Panc1 (cell line): ENCODE results near the gene NAT16. TPM values are rescaled to one million over a fixed set of nuclear protein-coding genes. Genes with fewer than 3 reads are reported as not detected.

Source experiments
- ATAC-seq: fragments of 200-7000 bp; cut with Tn5 transposase; 2 replicates; pipeline ENCODE4 v1.9.1; 2020; ENCODE audit warnings: mild to moderate bottlenecking, moderate library complexity
- BruUV-seq: library from RNA; stranded (reverse); fragments of 400-500 nt; replicated peaks from 2 replicates; lab custom pipeline; 2021; lab: Mats Ljungman, UMichigan
- CTCF ChIA-PET: fragments of 300-600 bp; sonication (Branson Sonifier 250); formaldehyde crosslinking; loops from one replicate; lab custom pipeline; 2022; ENCODE audit warnings: antibody characterized with exemption; lab: Charles Lee
- POLR2A ChIA-PET: fragments of 300-600 bp; sonication (Branson Sonifier 250); formaldehyde crosslinking; loops from one replicate; lab custom pipeline; 2022; ENCODE audit warnings: antibody characterized with exemption; lab: Charles Lee
- DNase-seq: peaks from one replicate; pipeline ENCODE4 v3.0.0-alpha.2; 2010; ENCODE audit warnings: low read depth, low spot score
- H3K27ac ChIP-seq: 2 replicates; pipeline ENCODE4 v1.5.1; 2011; ENCODE audit warnings: mild to moderate bottlenecking, low read length, inconsistent platforms
- H3K27me3 ChIP-seq: fragments of 200-500 bp; sonication (Bioruptor generic); 2 replicates; pipeline ENCODE4 v1.6.0; 2014; ENCODE audit warnings: low read length, inconsistent platforms; ENCODE audit not compliant: control insufficient read depth, insufficient read depth
- H3K36me3 ChIP-seq: fragments of 200-500 bp; sonication (Bioruptor generic); 2 replicates; pipeline ENCODE4 v1.5.1; 2014; ENCODE audit warnings: inconsistent platforms, mild to moderate bottlenecking, low read length, moderate library complexity; ENCODE audit not compliant: control insufficient read depth, insufficient read depth
- H3K4me1 ChIP-seq: 2 replicates; pipeline ENCODE4 v1.5.1; 2011; ENCODE audit warnings: inconsistent platforms, mild to moderate bottlenecking, low read length, moderate library complexity; ENCODE audit not compliant: control insufficient read depth, insufficient read depth
- H3K4me3 ChIP-seq, 2 experiments: 2 replicates each; pipeline ENCODE4 v1.5.1; 2011 to 2012; ENCODE audit warnings: low read depth in 2 of 2, low read length in 2 of 2, mild to moderate bottlenecking in 2 of 2, inconsistent platforms in 1 of 2, moderate library complexity in 1 of 2
- H3K9me3 ChIP-seq: fragments of 200-500 bp; sonication (Bioruptor generic); 2 replicates; pipeline ENCODE4 v1.5.1; 2014; ENCODE audit warnings: low read depth, mild to moderate bottlenecking, inconsistent platforms, low read length, moderate library complexity; ENCODE audit not compliant: control insufficient read depth, insufficient read depth
- POLR2AphosphoS5 ChIP-seq: IDR thresholded peaks from 2 replicates; pipeline ENCODE4 v1.6.1; 2012; ENCODE audit warnings: mild to moderate bottlenecking, low read depth, low read length, moderate library complexity
- SIN3A ChIP-seq: IDR thresholded peaks from 2 replicates; pipeline ENCODE4 v1.6.1; 2012; ENCODE audit warnings: low read depth, mild to moderate bottlenecking, low read length, moderate library complexity, borderline replicate concordance; ENCODE audit not compliant: insufficient read depth
- TCF7L2 ChIP-seq: IDR thresholded peaks from 2 replicates; pipeline ENCODE4 v1.6.1; 2011; ENCODE audit warnings: mild to moderate bottlenecking, low read depth, low read length, inconsistent platforms
- in situ Hi-C: cut with HindIII; loops from 2 replicates; pipeline ENCODE4 v1.10.0; 2016; ENCODE audit warnings: low sequenced_read_pairs, low pct_unique_long_range_greater_than_20kb
- intact Hi-C: fragments of 100-400 bp; cut with micrococcal nuclease; formaldehyde crosslinking; loops from one replicate; pipeline ENCODE4 v1.10.0; 2022; ENCODE audit not compliant: unreplicated experiment
- total RNA-seq: library from RNA; stranded (reverse); gene quantifications from one replicate; pipeline ENCODE4 v1.2.1, GENCODE V29; 2021; ENCODE audit not compliant: unreplicated experiment
- TF ChIP-seq, protein P1 (sequence below), 2 experiments: IDR thresholded peaks; 2 replicates each; pipeline ENCODE4 v1.6.1; 2011 to 2012; ENCODE audit warnings: low read depth in 2 of 2, control low read depth in 1 of 2, low read length in 1 of 2, mild to moderate bottlenecking in 1 of 2, moderate library complexity in 1 of 2; ENCODE audit not compliant: insufficient read depth in 1 of 2
- TF ChIP-seq, protein P2 (sequence below): fragments of 450-650 bp; IDR thresholded peaks from 2 replicates; pipeline ENCODE4 v1.5.1; 2017; ENCODE audit warnings: mild to moderate bottlenecking

The NAT16 gene
- total RNA-seq, 1 experiment from 2014 or later, result 0.15 TPM

DNA sequence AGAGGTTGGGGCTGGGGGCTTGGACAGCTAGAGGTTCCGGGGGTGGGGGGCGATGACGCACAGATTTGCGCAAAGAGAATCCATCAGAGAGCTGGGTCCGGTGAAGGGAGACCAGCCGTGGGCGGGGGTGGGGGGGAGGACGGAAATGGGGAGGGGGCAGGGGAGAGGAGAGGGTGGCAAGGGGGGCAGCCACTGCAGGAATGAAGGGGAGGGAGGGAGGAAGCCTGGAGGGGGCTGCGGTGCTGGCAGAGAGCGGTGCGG, 13.5 kb downstream of the NAT16 start:
- no peaks in the 10 kb centered on the region for H3K36me3 ChIP-seq
- H3K9me3 ChIP-seq, result no peaks in the 10 kb centered on the region
- no peak overlapping the region for H3K27ac ChIP-seq
- H3K27me3 ChIP-seq, result peaks cover 12% of the 10 kb centered on the region
- intact Hi-C loops, result no loop called here
- DNase-seq (no peak), ATAC-seq (no peak)
- H3K4me1 ChIP-seq, result peaks cover 45% of the 10 kb centered on the region
- ChIA-PET POLR2A (no interaction called here), CTCF (no interaction called here)
- in situ Hi-C loops, result no loop called here
- BruUV-seq, result no TSS peak
- TF ChIP-seq, protein P1, sequence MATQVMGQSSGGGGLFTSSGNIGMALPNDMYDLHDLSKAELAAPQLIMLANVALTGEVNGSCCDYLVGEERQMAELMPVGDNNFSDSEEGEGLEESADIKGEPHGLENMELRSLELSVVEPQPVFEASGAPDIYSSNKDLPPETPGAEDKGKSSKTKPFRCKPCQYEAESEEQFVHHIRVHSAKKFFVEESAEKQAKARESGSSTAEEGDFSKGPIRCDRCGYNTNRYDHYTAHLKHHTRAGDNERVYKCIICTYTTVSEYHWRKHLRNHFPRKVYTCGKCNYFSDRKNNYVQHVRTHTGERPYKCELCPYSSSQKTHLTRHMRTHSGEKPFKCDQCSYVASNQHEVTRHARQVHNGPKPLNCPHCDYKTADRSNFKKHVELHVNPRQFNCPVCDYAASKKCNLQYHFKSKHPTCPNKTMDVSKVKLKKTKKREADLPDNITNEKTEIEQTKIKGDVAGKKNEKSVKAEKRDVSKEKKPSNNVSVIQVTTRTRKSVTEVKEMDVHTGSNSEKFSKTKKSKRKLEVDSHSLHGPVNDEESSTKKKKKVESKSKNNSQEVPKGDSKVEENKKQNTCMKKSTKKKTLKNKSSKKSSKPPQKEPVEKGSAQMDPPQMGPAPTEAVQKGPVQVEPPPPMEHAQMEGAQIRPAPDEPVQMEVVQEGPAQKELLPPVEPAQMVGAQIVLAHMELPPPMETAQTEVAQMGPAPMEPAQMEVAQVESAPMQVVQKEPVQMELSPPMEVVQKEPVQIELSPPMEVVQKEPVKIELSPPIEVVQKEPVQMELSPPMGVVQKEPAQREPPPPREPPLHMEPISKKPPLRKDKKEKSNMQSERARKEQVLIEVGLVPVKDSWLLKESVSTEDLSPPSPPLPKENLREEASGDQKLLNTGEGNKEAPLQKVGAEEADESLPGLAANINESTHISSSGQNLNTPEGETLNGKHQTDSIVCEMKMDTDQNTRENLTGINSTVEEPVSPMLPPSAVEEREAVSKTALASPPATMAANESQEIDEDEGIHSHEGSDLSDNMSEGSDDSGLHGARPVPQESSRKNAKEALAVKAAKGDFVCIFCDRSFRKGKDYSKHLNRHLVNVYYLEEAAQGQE (IDR thresholded peaks at IDR 0.05; ENCODE audit: insufficient read depth in 1 of 2, low read depth in 2 of 2, low read length in 1 of 2), result no peak
- no peak for TF ChIP-seq SIN3A
- TF ChIP-seq TCF7L2, result no peak
- no peak for TF ChIP-seq POLR2AphosphoS5
- TF ChIP-seq, protein P2, sequence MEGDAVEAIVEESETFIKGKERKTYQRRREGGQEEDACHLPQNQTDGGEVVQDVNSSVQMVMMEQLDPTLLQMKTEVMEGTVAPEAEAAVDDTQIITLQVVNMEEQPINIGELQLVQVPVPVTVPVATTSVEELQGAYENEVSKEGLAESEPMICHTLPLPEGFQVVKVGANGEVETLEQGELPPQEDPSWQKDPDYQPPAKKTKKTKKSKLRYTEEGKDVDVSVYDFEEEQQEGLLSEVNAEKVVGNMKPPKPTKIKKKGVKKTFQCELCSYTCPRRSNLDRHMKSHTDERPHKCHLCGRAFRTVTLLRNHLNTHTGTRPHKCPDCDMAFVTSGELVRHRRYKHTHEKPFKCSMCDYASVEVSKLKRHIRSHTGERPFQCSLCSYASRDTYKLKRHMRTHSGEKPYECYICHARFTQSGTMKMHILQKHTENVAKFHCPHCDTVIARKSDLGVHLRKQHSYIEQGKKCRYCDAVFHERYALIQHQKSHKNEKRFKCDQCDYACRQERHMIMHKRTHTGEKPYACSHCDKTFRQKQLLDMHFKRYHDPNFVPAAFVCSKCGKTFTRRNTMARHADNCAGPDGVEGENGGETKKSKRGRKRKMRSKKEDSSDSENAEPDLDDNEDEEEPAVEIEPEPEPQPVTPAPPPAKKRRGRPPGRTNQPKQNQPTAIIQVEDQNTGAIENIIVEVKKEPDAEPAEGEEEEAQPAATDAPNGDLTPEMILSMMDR, result no peak
- H3K4me3 ChIP-seq, result no peak overlapping the region; a peak in 2 of 4 replicates

DNA sequence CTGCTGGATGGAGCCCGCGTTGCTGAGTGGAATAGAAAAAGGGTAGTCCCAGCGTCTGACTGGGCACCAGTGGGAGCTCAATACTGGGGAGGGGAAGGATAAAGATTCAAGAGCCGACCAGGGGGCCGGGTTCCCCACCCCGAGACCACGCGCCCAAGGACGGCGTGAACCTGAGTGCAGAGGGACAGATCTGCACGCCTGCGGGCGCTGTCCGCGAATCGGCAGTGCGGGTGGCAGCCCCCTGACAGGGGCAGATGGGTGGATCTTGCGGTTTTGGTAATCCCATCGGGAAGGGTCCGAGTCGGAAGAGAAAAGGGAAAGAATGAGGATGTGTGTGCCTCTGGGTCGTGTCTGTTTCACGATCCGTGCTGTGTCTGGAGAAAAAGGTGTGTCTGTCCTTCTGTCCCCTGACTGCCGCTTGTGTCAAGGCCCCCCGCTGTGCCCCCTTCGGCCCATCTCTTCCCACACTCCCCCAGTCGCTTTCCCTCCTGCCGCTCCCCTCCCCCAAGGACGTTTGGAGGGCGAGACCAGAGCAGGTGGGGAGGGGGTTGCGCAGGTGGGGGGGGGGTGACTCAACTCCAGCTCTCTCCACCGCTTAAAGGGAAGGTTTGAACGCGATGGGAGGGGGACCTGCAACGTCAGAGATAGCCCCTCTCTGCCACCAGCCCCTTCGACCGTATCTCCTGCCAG, 14.0 kb downstream of the NAT16 start:
- peak overlapping the region; percentile 59 to 72 for H3K4me3 ChIP-seq
- DNase-seq (no peak), ATAC-seq (no peak)
- BruUV-seq, result no TSS peak
- no peaks in the 10 kb centered on the region for H3K9me3 ChIP-seq
- CTCF ChIA-PET, result interaction anchor here (0.7 kb wide), 1 partner anchor 22 kb away, joined by 11 read pairs; no protein-coding TSS in a partner anchor
- no peaks in the 10 kb centered on the region for H3K36me3 ChIP-seq
- peaks cover 9% of the 10 kb centered on the region for H3K27me3 ChIP-seq
- POLR2A ChIA-PET, result interaction anchor here (0.5 to 0.6 kb wide), 4 partner anchors 10 to 291 kb away, joined by 3 to 5 read pairs (median 4); partner anchors contain the start of gene SRRT
- in situ Hi-C loops (no loop called here), intact Hi-C loops (no loop called here)
- H3K4me1 ChIP-seq, result peaks cover 50% of the 10 kb centered on the region
- no peak overlapping the region for H3K27ac ChIP-seq
- TF ChIP-seq, protein P2, result no peak
- TF ChIP-seq POLR2AphosphoS5 (0 out of 2 replicates have a peak, but pooled peaks have one; percentile 11), SIN3A (no peak)
- TF ChIP-seq, protein P1 (IDR thresholded peaks at IDR 0.05; ENCODE audit: insufficient read depth in 1 of 2, low read depth in 2 of 2, low read length in 1 of 2), result peak in 1 of 2 experiments; percentile 65; a peak in 1 of 4 replicates
